Smooth muscle cell of the coronary artery (primary cell): Measurements from ENCODE around the gene F11R. TPM values are rescaled to one million over a fixed set of nuclear protein-coding genes. Genes with fewer than 3 reads are reported as not detected.

Source experiments
- total RNA-seq: library from RNA; depleted of rRNA; stranded (reverse); fragments of >200 nt; gene quantifications from 2 replicates; pipeline ENCODE4 v1.2.3, GENCODE V29; 2014; ENCODE audit warnings: low replicate concordance

The F11R gene
- 20.8 and 24.5 TPM in 2 replicates for total RNA-seq

GRCh38 chr1:161020509-161021164, at the start of gene F11R:
F11R (minus strand) TSS chr1:161021152; CDS start chr1:161021073, 79 bp downstream.

GRCh38 chr1:161069731-161070270, 48.8 kb upstream of the F11R start, which contains the start of gene ARHGAP30:
ARHGAP30 (minus strand) TSS chr1:161069891; CDS start chr1:161069624, 267 bp downstream.

GRCh38 chr1:161045736-161046604, 25.0 kb upstream of the F11R start, which contains the start of gene USF1:
USF1 (minus strand) TSS chr1:161045977; CDS start chr1:161043275, 2,702 bp downstream.

GRCh38 chr1:161038523-161039153, 17.7 kb upstream of the F11R start, which contains the start of gene TSTD1:
TSTD1 (minus strand) TSS chr1:161038964; CDS start chr1:161038889, 75 bp downstream.

GRCh38 chr1:160954158-160955104, 66.5 kb downstream of the F11R start, which contains the start of gene ITLN2:
ITLN2 (minus strand) TSS chr1:160954809; CDS start chr1:160954741, 68 bp downstream.

Other genes with a start within 250 kb of the F11R start
- not detected in 2 replicates for gene LY9, start 225.0 kb downstream of the F11R start, total RNA-seq
- 0.15 TPM in 1 of 2 replicates, not detected in the other for gene CD244, start 158.3 kb downstream of the F11R start, total RNA-seq
- 0.30 and 0.35 TPM in 2 replicates for gene ITLN1, start 136.0 kb downstream of the F11R start, total RNA-seq
- 0.82 and 1.5 TPM in 2 replicates for gene ITLN2, start 66.3 kb downstream of the F11R start, total RNA-seq
- gene TSTD1, start 17.8 kb upstream of the F11R start, total RNA-seq: 1.5 and 15.6 TPM in 2 replicates
- gene USF1, start 24.8 kb upstream of the F11R start, total RNA-seq: 83.1 and 162 TPM in 2 replicates
- gene ARHGAP30, start 48.7 kb upstream of the F11R start, total RNA-seq: under 0.01 TPM in 1 of 2 replicates, not detected in the other
- 0.35 and 2.3 TPM in 2 replicates for gene NECTIN4, start 68.4 kb upstream of the F11R start, total RNA-seq
- gene KLHDC9, start 77.2 kb upstream of the F11R start, total RNA-seq: 0.23 and 1.5 TPM in 2 replicates
- gene PFDN2, start 96.9 kb upstream of the F11R start, total RNA-seq: 71.7 and 95.0 TPM in 2 replicates
- 14.2 and 15.7 TPM in 2 replicates for gene NIT1, start 97.0 kb upstream of the F11R start, total RNA-seq
- gene DEDD, start 111.5 kb upstream of the F11R start, total RNA-seq: 25.9 and 37.3 TPM in 2 replicates
- 127 and 180 TPM in 2 replicates for gene UFC1, start 132.8 kb upstream of the F11R start, total RNA-seq
- 4.2 and 4.7 TPM in 2 replicates for gene USP21, start 138.3 kb upstream of the F11R start, total RNA-seq
- 8.9 and 11.0 TPM in 2 replicates for gene PPOX, start 145.3 kb upstream of the F11R start, total RNA-seq
- 9.4 and 18.3 TPM in 2 replicates for gene B4GALT3, start 156.4 kb upstream of the F11R start, total RNA-seq
- 2.1 and 4.9 TPM in 2 replicates for gene ADAMTS4, start 177.9 kb upstream of the F11R start, total RNA-seq
- 127 and 177 TPM in 2 replicates for gene NDUFS2, start 181.2 kb upstream of the F11R start, total RNA-seq
- 0.23 TPM in 1 of 2 replicates, not detected in the other for gene FCER1G, start 194.1 kb upstream of the F11R start, total RNA-seq
- not detected in 2 replicates for gene APOA2, start 202.5 kb upstream of the F11R start, total RNA-seq
- 8.7 and 11.7 TPM in 2 replicates for gene TOMM40L, start 204.9 kb upstream of the F11R start, total RNA-seq
- not detected in 2 replicates for gene NR1I3, start 217.1 kb upstream of the F11R start, total RNA-seq
- not detected in 2 replicates for gene PCP4L1, start 237.6 kb upstream of the F11R start, total RNA-seq